Lower lobe of right lung (tissue), 2 donors: ENCODE measurements around the gene ZKSCAN1. TPM values are rescaled to one million over a fixed set of nuclear protein-coding genes. Genes with fewer than 3 reads are reported as not detected.
"Not testable (repeated sequence)": the region's sequence is repeated elsewhere in the genome, so short reads cannot be mapped to it uniquely, and the experiment has no call there.

ENCODE experiments used
- ATAC-seq, 2 donors: fragments of 200-7000 bp; cut with Tn5 transposase; one replicate each; pipeline ENCODE4 v1.9.1; 2020 to 2022; ENCODE audit warnings: mild to moderate bottlenecking in 2 of 2, moderate library complexity in 2 of 2
- DNase-seq: peaks from one replicate; pipeline ENCODE4 v3.0.0-alpha.2; 2020
- H3K27ac ChIP-seq: fragments of 200-600 bp; one replicate; pipeline ENCODE4 v1.8.0; 2022
- H3K27me3 ChIP-seq: fragments of 200-600 bp; one replicate; pipeline ENCODE4 v1.8.0; 2022; ENCODE audit warnings: low read depth
- H3K36me3 ChIP-seq: fragments of 200-600 bp; one replicate; pipeline ENCODE4 v1.8.0; 2022; ENCODE audit warnings: mild to moderate bottlenecking
- H3K4me1 ChIP-seq: fragments of 200-600 bp; one replicate; pipeline ENCODE4 v1.8.0; 2022
- H3K4me3 ChIP-seq: fragments of 200-600 bp; one replicate; pipeline ENCODE4 v1.8.0; 2022; ENCODE audit warnings: mild to moderate bottlenecking
- H3K9me3 ChIP-seq: fragments of 200-600 bp; one replicate; pipeline ENCODE4 v1.8.0; 2022
- CTCF ChIP-seq: fragments of 200-600 bp; IDR thresholded peaks from one replicate; pipeline ENCODE4 v1.8.0; 2022; ENCODE audit warnings: antibody characterized with exemption, mild to moderate bottlenecking
- intact Hi-C: fragments of 100-400 bp; cut with DNase I; formaldehyde crosslinking; loops from one replicate; pipeline ENCODE4 v1.11.0; 2022
- total RNA-seq: library from RNA; stranded (reverse); fragmentation: NEBNext Ultra II Directional; extraction: Animal tissue kit (Norgen Biotek cat#: 25700); gene quantifications from one replicate; pipeline ENCODE4 v1.2.1, GENCODE V29; 2021
- donor health status: DM: no; HTN: yes; CAD: no; lungs with severe emphysema.

ZKSCAN1 gene
- total RNA-seq, 1 donor from 2014 or later, result 59.6 TPM

GRCh38 chr7:99975782-99976521 is 39.4 kb upstream of the ZKSCAN1 start, which contains the start of gene AZGP1:
Gene AZGP1 (minus strand): TSS chr7:99976031. CDS start chr7:99976020, 11 bp downstream.
- no peak for TF ChIP-seq CTCF
- intact Hi-C loops, result no loop called here
- ATAC-seq, result peak; percentile 23 to 57

DNA sequence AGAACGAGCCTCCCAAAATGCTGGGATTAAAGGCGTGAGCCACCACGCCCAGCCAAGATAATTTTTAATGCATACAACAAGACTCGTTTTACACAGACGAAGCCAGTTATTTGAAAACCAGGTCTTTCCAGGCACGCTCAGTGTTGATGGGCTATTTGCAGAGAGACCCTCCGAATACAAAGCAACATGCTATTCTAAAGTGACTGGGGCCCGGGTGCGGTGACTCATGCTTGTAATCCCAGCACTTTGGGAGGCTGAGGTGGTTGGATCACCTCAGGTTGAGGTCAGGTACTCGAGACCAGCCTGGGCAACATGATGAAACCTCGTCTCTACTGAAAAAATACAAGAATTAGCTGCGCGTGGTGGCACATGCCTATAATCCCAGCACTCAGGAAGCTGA is 38.8 kb upstream of the ZKSCAN1 start:
- H3K27ac ChIP-seq, result no peak overlapping the region
- DNase-seq (no peak), ATAC-seq (no peak)
- intact Hi-C loops, result no loop called here
- no peak overlapping the region for H3K4me3 ChIP-seq
- H3K4me1 ChIP-seq, result no peaks in the 10 kb centered on the region
- no peaks in the 10 kb centered on the region for H3K36me3 ChIP-seq
- no peaks in the 10 kb centered on the region for H3K27me3 ChIP-seq
- TF ChIP-seq CTCF, result no peak
- H3K9me3 ChIP-seq, result no peaks in the 10 kb centered on the region

More at GRCh38 chr7:99975782-99976521, 39.4 kb upstream of the ZKSCAN1 start, which contains the start of gene AZGP1:
- DNase-seq, result no peak
- Histone ChIP-seq H3K27ac (no peak within 1 kb of the TSS), H3K4me3 (no peak within 1 kb of the TSS), H3K36me3 (no peaks in the 10 kb centered on the region), H3K27me3 (no peaks in the 10 kb centered on the region), H3K4me1 (no peaks in the 10 kb centered on the region), H3K9me3 (no peaks in the 10 kb centered on the region)

DNA sequence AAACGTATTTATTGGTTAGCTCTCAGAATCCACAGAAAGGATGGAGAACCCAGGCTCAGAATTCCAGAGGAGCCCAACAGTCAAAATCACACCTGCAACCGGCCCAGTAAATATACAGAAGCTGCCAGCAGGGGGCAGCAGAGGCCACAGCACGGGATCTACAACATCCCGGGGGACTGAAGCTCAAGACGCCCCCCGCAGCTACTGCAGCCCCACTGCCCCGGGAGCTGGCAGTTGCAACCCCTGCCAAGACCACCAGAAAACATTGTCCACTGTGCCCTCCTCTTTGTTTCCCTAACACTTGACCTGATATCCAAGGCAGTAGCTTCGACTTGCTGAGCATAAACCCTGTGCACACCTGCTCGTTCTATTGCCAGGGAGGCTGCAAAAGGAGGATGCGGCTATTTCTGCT is 35.6 kb upstream of the ZKSCAN1 start:
- H3K4me3 ChIP-seq, H3K27ac ChIP-seq, H3K27me3 ChIP-seq, intact Hi-C loops, H3K4me1 ChIP-seq, H3K36me3 ChIP-seq, H3K9me3 ChIP-seq: not testable (repeated sequence)
- peak; percentile 61 for DNase-seq
- peak; percentile 76 for TF ChIP-seq CTCF
- ATAC-seq, result peak; percentile 71 to 78

GRCh38 chr7:99980448-99980872 is 34.9 kb upstream of the ZKSCAN1 start:
- H3K4me1 ChIP-seq, intact Hi-C loops, DNase-seq, H3K27ac ChIP-seq, H3K4me3 ChIP-seq, H3K9me3 ChIP-seq, H3K36me3 ChIP-seq, H3K27me3 ChIP-seq: not testable (repeated sequence)
- peak in 1 of 2 donors; percentile 22 for ATAC-seq

GRCh38 chr7:99981066-99981465 is 34.3 kb upstream of the ZKSCAN1 start:
- DNase-seq, H3K4me1 ChIP-seq, ATAC-seq, H3K36me3 ChIP-seq, intact Hi-C loops, H3K27ac ChIP-seq, H3K9me3 ChIP-seq, H3K27me3 ChIP-seq, H3K4me3 ChIP-seq: not testable (repeated sequence)

DNA sequence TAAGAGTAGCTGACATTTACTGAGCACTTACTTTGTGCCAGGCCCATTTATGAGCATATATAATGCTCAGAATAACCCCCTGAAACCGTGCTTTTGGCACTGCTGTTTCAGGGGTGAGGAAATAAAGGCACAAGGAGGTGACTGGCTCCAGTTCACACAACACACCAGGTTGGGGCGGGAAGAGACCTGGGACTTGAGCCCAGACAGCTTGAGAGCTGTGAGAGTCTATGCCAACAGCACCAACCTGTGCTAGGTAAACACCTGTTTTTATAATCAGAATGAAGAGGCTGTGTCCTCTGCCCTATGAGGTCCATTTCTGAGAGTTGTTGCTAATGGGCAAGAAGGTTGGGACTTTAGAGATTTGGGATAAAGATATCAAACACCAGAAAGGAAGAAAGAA is 30.8 kb upstream of the ZKSCAN1 start:
- TF ChIP-seq CTCF, result no peak
- no peak overlapping the region for H3K4me3 ChIP-seq
- H3K4me1 ChIP-seq, result no peaks in the 10 kb centered on the region
- intact Hi-C loops, result no loop called here
- DNase-seq (no peak), ATAC-seq (peak; percentile 31 to 37)
- H3K27me3 ChIP-seq, result no peaks in the 10 kb centered on the region
- H3K36me3 ChIP-seq, result no peaks in the 10 kb centered on the region
- no peak overlapping the region for H3K27ac ChIP-seq
- H3K9me3 ChIP-seq, result no peaks in the 10 kb centered on the region

DNA sequence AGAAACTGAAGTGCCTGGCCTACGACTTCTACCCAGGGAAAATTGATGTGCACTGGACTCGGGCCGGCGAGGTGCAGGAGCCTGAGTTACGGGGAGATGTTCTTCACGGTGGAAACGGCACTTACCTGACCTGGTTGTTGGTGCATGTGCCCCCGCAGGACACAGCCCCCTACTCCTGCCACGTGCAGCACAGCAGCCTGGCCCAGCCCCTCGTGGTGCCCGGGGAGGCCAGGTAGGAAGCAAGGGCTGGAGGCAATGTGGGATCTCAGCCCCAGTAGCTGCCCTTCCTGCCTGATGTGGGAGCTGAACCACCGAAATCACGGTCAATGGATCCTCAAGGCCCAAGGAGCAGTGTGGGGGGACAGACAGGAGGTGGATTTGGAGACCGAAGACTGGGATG is 28.1 kb upstream of the ZKSCAN1 start:
- ATAC-seq, intact Hi-C loops, H3K27me3 ChIP-seq, H3K36me3 ChIP-seq, DNase-seq, H3K4me3 ChIP-seq, H3K27ac ChIP-seq, H3K9me3 ChIP-seq: not testable (repeated sequence)
- H3K4me1 ChIP-seq, result peaks cover 14% of the 10 kb centered on the region
